ENCODE measurements around the gene ATP6V0C.

The ATP6V0C gene

DNA sequence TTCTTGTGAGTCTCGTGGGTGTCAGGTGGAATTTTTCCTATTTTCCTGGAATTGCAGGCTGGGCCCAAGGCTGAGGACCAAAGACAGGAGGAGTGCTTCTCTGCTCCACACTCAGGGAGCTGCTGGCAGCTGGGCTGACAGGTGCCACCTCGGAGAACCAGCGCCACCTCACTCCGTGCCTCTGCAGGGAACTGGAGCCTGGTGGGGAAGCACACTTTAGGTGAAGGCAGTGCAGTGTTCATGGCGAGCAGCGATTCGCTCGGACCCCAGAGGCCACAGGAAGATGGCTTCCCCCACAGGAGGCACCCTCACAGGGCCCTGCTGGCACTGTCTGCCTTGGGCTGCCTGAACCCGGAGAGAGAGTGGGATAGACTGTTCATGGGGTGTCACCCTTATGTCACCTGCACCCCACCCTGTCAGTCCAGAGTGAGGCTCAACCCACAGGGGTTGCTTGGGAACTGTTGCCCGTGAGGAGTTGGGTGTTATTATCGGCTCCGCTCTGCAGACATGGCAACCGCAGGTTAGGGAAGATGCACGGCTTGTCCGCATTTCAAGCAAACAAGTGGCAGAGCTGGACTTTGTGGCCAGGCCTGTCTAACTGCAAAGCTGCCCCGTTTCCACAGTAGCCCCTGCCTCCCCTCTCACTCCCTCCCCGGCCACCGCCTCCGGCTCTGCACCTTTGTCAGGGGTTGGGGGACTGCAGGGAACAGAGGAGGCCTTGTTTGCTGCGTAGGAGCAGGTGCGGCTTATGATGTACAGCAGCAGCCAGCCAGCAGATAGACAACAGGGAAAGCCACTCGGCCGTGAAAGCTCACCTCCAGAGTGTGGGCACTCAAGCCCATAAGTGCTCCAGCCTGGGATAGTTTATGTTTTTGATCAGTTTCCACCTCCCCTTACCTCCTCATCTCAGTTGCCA, 23.3 kb upstream of the ATP6V0C start:
- no peak for DNase-seq (ENCODE audit: low read depth in 3 of 3)

DNA sequence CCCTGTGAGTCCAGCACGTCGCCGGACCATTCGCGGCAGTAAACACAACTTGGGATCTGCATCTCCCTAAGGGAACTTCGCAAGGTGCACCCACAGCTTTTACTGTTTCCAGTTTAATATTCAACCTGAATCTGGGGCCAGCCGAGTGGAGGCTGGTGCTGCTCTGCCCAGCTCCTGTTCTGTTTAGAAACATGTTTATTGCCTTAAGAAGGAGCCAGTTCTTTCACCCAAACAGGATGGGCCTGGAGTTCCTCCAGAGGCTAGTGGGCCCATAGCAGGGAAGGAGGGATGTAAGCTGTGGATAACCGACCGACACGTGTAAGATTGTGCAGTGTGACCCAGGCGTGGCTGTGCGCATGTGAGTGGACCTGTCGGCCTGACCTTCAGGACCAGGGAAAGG, 21.5 kb upstream of the ATP6V0C start:
- no peak for DNase-seq (ENCODE audit: low read depth in 3 of 3)

DNA sequence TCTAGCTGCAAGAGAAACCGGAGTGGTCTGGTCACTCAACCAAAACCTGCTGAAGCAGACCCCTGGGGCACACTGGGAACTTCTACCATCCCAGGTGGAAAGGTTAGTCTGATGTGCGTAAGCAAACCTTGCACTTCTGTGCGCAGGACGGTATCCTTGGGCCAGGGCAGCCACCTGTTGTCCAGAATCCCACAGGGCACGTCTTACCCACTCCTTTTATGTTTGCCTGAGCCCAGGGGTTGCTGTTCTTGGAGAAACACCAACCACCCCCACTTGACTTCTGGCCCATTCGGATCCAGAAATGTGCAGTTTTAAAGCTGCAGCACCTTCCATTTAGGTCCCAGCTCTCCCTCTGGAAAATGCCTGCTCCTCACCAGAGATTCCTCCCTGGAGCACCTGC, 20.1 kb upstream of the ATP6V0C start:
- DNase-seq (ENCODE audit: low read depth in 3 of 3), result no peak

DNA sequence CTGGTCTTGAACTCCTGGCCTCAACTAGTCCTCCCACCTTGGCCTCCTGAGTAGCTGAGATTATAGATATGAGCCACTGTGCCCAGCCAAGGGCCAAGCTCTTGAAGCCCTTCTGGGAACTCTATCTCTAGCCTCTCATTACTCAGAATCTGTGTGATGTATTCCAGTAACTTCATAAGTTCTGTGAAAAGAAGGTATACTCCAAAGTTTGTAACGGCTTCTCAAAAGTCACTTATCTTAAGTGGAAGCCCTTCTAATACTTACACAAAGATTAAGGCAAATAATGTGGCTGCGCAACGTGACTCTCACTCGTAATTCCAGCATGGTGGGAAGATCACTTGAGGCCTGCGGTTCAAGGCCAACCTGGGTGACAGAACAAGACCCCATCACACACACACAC, 19.1 kb upstream of the ATP6V0C start:
- no peak for DNase-seq (ENCODE audit: low read depth in 3 of 3)

DNA sequence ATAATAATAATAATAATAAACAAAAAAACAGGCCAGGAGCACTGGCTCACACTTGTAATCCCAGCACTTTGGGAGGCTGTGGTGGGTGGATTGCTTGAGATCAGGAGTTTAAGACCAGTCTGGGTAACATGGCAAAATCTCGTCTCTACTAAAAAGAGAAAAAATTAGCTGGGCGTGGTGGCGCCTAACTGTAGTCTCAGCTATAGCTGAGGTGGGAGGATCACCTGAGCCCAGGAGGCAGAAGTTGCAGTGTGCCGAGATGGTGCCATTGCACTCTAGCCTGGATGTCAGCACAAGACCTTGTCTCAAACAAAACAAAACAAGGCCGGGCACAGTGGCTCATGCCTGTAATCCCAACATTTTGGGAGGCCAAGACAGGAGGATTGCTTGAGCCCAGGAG, 18.7 kb upstream of the ATP6V0C start:
- DNase-seq (ENCODE audit: low read depth in 3 of 3), result no peak

DNA sequence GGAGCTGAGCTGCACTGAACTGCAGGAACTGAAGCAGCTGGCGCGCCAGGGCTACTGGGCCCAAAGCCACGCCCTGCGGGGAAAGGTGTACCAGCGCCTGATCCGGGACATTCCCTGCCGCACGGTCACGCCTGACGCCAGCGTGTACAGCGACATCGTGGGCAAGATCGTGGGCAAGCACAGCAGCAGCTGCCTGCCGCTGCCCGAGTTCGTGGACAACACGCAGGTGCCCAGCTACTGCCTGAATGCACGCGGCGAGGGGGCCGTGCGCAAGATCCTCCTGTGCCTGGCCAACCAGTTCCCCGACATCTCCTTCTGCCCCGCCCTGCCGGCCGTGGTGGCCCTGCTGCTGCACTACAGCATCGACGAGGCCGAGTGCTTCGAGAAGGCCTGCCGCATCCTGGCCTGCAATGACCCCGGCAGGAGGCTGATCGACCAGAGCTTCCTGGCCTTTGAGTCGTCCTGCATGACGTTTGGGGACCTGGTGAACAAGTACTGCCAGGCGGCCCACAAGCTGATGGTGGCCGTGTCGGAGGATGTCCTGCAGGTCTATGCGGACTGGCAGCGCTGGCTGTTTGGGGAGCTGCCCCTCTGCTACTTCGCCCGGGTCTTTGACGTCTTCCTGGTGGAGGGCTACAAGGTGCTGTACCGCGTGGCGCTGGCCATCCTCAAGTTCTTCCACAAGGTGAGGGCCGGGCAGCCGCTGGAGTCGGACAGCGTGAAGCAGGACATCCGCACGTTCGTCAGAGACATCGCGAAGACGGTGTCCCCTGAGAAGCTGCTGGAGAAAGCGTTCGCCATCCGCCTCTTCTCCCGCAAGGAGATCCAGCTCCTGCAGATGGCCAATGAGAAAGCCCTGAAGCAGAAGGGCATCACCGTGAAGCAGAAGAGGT, 17.3 kb upstream of the ATP6V0C start:
- DNase-seq (ENCODE audit: low read depth in 3 of 3), result no peak

DNA sequence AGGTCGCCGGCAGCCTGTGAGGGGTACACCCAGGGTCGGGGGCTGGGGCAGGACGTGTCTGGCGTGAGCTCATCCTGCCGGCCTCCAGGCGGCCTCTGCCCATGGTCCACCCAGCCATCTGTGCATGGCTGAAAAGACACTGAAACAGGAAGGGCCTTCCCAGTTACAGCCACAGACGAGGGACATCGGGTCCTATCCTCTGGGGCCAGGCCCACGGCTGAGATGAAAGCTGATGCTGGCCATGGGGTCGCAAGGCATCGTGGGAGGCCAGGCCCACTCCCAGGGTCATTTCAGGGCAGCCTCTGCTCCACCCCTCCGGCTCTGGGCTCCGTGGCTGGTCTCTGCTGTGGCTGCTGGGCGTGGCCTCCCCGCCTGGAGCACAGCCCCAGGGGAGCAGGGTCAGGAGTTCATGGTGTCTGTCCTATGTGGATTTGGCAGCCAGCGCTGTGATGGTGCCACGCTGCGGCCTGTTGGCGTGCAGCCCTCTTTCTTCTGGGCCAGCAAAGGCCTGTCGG, 16.6 kb upstream of the ATP6V0C start:
- DNase-seq (ENCODE audit: low read depth in 3 of 3), result no peak

DNA sequence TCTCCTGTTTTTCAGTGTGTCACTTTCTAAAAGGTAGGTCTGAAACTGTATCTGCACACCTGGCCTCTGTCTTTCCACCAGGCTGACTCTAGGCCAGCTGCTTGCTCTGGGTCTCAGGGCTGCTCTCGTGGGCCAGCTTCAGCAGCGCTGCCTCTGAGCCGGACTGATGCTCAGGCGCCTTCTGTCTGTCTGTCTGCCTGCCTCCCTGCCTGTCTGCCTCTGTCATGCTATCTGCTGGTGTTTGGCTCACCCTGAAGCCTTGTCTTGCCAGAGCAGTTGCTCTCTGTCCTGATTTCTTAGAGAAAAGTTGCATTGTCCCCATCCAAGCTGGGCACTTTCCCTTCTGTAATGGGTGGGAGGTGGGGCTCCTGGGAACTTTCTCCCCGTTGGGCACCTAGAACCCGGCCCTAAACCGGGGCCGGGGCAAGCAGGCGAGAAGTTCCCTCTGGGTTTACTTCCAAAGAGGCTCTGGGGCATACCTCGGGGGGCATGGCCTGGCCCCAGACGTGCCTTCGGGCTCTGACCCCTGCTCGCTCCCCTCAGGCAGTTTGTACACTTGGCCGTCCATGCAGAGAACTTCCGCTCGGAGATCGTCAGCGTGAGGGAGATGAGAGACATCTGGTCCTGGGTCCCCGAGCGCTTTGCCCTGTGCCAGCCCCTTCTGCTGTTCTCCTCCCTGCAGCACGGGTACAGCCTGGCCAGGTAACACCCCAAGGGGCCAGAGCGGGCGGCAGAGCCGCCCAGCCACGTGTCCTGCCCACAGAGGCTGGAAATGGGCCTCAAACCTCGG, 15.9 kb upstream of the ATP6V0C start:
- no peak for DNase-seq (ENCODE audit: low read depth in 3 of 3)

DNA sequence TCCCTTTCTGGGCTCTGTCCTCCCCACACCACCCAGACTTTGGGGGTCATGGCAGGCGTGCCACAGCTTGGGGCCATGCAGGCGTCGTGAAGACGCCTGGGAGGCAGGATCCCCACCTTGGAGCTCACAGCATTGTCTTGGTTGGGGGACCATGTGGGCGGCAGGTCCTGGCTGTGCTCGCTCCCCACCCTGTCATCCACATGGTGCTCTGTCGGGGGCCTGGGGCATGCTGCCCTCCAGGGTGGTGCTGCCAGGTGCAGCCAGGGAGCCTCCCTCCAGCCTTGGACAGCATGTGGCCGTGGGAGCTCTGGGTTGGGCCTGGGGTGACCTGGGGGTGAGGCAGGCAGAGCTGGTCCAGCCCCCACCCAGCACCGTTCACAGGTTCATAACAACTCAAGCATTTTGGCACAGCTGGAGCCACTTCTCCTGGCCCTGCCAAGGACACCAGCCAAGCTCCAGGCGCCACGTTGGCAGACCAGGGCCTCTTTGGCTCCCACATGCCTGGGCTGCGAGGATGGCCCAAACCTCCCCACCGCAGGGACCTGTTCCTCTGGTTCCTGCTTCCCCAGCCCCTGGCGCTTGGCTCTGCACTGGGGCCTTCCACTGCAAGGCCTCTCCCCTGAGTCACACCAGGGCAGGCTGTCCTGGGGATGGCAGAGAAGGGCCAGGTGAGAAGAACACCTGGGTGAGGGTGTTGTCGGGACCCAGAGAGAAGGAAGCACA, 15.1 kb upstream of the ATP6V0C start:
- no peak for DNase-seq (ENCODE audit: low read depth in 3 of 3)

DNA sequence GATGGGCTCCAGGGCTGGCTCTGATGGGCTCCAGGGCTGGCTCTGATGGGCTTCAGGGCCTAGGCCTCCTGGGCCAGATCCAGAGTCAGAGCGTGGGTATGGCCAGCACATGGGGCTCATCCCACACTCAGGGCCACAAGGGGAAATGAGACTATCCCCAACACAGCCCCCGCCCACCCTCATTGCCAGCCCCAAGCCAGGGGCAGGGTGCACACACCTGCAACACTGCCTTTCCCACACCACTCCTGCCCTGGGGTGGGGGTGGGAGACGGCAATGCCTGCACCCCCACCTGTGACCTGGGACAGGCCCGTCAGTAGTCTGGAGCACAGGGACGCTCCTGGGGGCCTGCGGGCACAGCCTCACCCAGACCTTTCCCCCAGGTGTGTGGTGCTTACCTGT, 14.3 kb upstream of the ATP6V0C start:
- DNase-seq (ENCODE audit: low read depth in 3 of 3), result no peak

DNA sequence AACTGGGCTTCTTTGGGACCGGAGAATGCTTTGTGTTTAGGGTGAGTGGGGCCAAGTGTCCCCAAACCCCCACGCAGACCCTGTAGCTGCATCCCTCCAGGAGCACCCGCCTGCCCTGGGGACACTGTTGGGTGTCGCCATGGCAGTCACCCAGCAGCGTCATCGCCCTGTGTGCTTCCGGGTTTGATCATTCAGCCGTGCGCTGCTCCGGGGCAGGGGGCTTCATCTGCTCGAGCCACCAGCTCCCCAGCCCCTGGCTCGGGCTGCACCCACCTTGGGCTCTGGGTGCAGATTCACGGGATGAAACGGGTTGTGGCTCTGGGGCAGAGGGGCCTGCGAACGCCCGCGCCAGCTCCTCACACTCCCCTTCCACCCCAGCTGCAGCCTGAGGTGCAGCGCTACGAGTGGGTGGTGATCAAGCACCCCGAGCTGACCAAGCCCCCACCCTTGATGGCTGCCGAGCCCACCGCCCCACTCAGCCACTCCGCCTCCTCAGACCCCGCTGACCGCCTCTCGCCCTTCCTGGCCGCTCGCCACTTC, 13.8 kb upstream of the ATP6V0C start:
- no peak for DNase-seq (ENCODE audit: low read depth in 3 of 3)

DNA sequence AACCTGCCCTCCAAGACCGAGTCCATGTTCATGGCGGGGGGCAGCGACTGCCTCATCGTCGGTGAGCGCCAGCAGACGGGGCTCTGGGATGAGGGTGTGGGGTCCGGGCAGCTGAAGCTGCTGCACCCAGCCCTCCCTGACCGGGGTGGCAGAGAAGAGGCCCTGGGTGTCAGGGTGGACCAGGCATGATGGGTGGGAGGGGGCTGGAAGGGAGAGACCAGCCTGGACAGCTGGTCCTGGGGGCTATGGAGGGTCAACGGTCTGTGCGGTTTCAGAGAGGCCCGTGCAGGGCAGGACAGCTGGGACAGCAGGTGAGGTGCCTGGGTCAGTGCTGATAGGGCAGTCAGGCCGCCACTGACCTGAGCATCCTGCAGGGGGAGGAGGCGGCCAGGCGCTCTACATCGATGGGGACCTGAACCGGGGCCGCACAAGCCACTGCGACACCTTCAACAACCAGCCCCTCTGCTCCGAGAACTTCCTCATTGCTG, 13.3 kb upstream of the ATP6V0C start:
- no peak for DNase-seq (ENCODE audit: low read depth in 3 of 3)

DNA sequence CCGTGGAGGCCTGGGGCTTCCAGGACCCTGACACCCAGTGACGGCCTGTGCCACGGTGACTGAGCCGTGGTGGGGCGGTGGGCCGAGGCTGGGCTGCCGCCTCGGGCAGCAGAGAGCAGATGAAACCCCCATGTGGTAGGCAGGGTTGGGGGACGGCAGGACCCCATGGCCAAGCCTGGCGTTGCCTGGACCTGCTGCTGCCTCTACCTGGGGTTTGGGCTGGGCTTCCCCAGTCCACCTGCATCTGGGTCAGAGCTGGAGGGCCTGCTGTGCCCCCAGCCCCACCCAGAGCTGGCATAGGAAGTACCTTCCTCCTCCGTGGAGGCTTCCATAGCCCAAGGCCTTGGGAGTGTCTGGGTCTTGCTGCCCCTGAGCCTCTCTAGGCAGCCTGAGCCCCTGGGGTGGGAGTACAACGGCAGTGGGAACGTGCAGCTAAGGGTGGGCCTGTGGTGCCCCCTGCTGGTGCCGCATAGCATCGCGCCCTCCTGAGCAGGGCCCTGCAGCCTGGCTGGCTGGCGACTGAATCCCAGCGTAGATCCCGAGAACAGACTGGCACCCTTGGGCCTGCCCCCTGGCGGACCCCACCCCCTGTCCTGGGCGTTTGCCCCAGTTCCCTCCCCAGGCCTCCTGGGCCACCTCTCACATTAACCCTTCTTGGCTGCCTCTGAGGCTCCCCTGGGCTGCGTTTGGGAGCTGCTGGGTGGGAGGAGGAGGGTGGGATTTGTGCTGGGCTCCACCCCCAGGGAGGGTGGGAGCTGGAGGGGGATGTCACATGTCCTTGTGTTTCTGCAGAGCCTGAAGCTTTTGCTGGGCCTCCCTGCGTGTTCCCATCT, 12.6 kb upstream of the ATP6V0C start:
- DNase-seq (ENCODE audit: low read depth in 3 of 3), result peak; percentile 64 to 78 (median 66)

DNA sequence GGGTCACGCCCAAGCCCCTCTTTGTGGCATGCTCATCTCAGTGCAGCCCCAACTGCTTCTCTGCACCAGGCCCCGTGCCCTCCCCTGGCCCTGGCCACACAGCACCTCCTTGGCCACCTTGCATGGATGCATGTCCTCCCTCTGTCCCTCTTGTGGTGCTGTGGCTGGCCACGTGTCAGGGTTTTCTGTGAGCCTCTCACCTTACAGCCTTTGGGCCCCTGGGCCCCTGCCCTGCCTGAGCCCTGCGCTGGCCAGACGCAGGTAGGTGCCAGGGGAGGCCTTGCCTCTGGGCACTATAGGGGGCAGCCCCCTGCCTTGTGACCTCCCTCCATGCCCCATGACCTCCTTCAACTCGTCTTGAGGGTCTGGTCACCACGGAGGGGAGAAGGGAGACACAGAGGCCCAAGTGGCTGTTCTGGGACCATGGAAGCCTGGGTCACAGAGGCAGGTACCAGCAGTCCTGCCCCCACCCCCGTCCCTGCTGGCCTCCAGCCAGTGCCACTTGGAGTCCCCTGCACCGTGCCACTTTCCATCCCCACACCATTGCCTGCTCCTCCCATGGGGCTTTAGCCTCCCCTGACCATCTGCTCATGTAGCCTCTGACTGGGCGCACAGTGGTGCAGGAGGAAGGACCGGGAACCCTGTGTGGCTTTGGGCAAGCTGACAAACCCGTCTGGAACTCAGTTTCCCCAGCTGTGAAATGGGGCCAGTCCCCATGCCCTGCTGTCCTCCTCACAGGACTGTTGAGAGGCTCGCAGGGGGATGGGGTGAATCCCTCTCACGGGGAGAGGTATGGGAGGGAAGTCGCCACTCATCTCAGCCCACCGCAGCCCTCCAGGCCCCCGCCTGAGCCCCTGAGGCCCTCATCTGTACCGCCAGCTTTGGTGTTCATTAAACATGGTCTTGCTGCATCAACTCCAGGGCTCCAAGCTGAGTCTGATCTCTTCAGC, 11.5 kb upstream of the ATP6V0C start:
- no peak for DNase-seq (ENCODE audit: low read depth in 3 of 3)

DNA sequence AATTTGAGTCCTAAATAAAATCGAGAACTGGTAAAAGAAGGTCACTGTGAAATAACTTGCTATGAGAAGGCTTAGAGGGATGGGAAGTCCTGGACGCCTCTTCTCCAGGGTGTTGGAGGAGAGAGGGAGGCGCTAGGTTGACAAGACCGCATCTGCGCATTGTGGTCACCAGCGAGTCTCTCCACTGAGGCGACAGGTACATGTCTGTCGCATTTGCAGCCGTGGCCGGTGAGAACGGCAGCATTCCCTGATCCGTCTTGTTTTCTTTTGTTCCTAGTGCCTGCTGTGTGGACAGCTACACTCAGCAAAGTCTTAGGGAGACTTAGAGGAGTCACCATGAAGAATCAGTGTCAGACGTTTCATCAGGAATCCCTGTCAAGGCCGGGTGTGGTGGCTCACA, 8.1 kb upstream of the ATP6V0C start:
- no peak for DNase-seq (ENCODE audit: low read depth in 3 of 3)

DNA sequence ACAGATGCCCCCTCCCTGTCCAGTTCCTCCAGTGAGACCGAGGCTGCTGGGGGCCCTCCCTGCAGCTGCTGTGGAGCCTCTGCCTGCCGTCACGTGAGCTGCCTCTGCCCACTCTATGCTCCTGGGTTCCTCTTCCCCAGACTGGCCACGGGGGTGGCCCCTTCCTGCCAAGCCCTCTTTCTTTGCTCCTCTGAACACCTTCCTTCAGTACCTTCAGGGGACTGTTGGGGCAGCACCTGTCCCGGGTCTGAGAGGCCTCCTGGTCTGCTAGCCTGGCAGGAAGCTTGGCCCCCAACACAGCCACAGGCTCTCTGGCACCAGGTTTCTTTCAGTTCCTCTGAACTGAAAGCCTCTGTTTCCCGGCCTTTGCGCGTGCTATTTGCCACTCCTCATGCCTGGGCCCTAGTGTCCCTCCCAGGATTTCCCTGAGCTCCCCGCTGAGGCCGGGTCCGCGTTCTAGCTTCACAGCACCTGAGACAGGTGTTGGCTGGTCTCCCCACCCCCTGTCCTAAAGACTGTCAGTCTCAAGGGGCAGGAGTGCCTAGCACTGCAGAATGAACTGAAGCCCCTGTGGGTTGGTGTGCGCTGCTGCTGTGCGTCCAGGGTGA, 6.6 kb upstream of the ATP6V0C start:
- no peak for DNase-seq (ENCODE audit: low read depth in 3 of 3)

DNA sequence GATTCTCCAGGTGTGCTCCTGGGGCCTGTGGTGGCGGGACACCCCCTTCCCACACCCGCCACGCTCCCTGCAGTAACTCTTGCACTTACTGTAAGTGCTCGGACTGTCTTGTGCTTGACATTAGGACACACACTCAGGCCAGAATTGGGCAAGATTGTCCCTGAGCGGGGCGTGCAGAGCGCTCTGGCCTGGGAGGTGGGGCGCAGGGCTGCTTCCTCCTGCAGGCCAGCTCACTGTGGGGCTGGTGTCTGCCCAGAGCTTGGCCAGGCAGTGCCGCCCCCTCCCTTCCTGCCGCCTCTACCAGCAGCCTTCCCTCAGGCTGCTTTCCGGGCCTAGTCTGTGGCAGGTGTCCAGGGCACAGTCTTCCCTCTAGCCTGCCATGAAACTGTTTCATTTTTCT, 6.1 kb upstream of the ATP6V0C start:
- DNase-seq (ENCODE audit: low read depth in 3 of 3), result no peak

DNA sequence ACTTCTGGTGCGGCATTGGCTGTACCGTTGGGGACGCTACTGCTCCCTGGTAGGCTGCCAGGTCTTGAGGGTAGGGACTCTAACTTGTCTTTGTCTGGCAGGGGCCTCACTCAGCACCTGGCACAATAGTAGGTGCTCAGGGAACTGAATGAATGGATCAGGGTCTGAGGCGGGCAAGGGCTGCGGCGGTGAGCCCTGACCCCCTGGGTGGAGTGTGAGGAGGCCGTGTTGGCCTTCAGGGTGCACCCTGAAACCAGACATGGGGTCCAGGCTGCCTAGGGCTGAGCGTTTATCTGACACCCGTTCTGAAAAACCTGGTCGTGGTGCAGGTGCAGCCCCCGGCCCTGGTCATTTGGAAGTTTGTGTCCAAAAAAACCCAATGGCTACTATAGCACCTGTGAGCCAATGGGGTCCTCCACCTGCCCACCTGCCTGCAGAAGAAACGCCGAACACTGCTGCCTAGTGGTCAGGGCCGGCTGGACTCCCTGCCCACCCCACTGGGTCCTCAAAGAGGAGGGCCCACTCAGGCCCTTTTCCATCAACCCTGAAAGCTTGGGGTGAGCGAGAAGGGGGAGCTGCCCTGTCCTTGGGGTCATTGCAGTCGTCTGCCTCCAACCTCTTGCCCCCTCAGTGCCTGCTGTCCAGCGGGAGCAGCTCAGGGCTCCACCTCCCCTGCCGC, 4.9 kb upstream of the ATP6V0C start:
- DNase-seq (ENCODE audit: low read depth in 3 of 3), result no peak

Data from stimulated activated CD4-positive, alpha-beta T cell treated with anti-CD3 and anti-CD28 coated beads, TNF-alpha, amount 100 ng/mL, for 24 hours (primary cell).